HK-2 (cell line): ENCODE results near the gene CCDC91.
"Not testable (repeated sequence)": the region's sequence is repeated elsewhere in the genome, so short reads cannot be mapped to it uniquely, and the experiment has no call there.

Experiments
- DNase-seq: peaks from one replicate; pipeline ENCODE4 v3.0.0-alpha.2; 2018; ENCODE audit not compliant: unreplicated experiment

Gene CCDC91

DNA sequence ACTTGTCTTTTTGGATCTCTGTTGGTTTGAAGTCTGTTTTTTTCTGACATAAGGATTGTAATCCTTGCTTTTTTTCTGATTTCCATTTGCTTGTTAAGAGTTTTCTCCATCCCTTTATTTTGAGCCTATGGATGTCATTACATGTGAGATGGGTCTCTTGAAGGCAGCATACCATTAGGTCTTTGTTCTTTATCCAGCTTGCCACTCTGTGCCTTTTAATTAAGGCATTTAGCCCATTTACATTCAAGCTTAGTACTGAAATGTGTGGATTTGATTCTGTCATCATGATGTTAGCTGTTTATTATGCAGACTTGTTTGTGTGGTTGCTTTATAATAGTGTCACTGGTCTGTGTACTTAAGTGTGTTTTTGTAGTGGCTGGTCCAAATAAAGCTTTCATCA, 100.0 kb downstream of the CCDC91 start:
- no peak for DNase-seq

DNA sequence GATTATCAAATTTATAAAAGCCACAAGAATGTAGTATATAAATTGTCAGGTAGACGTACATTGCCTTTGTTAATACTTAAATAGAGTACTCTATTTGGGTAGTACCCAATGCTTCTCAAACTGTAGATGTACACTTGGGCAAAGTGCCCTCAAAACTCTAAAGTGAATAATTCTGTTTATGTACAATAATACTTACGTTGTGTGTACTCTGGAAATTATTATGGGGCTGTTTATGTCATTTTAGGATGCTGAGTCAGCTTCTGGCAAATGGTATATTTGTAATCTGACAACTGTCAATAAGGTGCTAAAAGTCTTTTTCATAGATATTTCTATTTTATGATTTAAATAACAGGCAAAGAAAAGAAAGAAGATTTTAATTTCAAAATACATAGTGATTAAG, 102.4 kb downstream of the CCDC91 start:
- no peak for DNase-seq

DNA sequence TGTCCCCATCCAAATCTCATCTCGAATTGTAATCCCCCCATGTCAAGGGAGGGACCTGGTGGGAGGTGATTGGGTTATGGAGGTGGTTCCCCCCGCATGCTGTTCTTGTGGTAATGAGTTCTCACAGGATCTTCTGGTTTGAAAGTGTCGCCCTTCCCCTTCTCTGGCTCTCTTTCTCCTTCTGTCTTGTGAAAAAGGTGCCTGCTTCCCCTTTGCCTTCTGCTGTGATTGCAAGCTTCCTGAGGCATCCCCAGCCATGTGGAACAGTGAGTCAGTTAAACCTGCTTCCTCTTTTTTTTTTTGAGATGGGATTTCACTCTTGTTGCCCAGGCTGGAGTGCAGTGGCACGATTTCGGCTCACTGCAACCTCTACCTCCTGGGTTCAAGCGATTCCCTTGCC, 104.0 kb downstream of the CCDC91 start:
- peak; percentile 15 for DNase-seq

DNA sequence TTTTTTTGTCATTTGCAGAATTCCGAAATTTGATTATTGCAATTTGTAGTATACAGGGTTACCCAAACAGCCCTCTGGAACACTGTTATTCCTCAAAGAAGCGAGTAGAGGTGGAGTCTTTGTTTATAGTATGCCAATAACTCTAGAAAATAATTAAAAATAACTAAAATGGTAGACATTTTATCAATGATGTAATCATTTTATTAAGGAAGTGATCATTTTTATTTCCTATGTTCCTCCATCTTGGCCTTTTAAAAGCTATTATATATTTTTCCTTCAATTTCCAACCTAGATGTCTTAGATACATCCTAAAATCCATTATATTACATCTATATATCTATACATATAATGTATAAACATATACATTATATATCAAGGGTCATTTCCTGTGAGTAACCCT, 106.0 kb downstream of the CCDC91 start:
- DNase-seq = no peak

DNA sequence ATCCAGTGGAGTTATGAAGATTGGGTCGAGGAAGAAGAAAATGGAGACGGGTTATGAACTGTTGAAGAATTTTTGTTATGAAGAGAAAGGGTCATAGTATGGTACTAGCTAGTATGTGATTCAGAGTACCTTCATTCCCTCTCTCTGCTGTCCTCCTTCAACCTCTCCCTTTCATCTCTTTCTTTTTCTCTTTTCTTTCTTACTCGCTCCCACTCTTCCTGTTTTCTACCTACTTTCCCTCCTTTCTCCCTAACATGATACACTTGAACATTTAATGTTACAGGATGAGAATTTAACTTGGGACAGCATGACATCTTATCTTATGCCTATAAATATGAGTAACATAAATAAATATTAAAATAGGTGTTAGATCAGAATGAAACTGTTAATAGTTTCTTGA, 112.9 kb downstream of the CCDC91 start:
- no peak for DNase-seq

DNA sequence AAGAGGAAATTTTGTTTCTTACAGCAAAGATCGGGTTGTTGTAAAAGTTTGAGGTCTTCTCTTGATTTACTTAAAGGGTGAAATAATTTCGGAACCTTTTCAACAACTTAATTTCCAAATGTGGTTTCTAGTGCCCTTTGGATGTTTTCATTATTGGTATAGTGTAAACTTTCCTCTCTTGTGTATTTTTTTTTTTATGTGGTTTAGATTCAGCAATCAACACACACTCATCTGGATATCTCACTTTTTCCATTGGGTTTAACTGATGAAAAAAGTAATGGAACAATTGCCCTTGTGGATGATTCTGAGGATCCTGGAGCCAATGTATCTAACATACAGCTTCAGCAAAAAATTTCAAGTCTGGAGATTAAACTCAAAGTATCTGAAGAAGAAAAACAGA, 116.3 kb downstream of the CCDC91 start:
- DNase-seq = no peak

DNA sequence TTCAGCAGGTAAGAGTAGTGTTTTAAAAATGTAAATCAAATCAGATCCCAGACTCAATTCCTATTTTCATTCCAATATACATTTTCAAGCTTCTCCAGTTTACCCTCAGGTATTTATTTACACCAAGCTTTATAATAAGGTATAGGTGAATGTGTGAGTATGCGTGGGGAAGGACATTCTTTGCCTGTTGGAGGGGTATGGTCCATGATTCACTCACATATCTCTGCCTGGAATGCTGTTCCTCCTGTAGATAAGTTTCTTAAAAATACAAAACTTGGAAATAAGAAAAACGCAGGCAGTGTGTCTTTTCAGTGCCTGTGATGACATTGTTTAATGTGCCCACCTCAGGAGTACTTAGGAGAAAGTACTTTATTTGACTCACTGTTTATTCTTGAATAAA, 118.6 kb downstream of the CCDC91 start:
- no peak for DNase-seq

DNA sequence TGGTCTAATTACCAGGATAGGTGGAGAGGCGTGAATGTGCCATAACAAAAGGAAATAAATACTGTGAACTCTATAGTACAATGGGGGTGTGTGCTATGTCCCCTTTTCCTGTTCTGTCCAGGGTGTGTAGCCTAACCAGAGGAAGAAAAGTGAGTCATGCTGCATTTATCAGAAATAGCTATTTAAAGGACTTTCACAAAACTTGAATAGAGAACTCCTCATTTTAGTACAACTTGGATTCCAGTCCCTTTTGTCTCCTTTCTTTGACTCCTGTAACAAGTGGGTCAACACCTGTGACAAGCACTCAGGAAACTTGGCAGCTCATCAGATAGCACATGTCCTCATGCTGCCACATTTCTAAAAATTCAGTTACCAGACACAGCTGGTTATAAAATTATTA, 123.4 kb downstream of the CCDC91 start:
- no peak for DNase-seq

DNA sequence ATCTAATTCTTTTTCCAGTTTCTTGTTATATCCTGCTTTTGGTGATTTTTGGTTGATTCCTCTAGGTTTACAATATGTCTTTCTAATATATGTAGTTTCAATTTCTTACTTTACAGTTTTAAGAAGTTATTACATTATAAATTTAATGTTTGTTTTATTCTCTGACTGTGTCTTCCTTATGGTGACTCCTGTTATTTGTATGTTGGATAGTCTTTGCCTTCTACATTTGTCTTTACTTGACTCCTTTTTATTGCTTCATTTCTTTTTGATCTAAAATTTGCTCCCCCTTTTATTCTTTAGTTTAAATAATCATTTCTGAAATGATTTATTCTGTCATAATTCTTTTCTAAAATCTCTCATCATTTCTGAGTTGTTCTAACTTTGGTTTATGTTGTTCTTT, 125.8 kb downstream of the CCDC91 start:
- no peak for DNase-seq

DNA sequence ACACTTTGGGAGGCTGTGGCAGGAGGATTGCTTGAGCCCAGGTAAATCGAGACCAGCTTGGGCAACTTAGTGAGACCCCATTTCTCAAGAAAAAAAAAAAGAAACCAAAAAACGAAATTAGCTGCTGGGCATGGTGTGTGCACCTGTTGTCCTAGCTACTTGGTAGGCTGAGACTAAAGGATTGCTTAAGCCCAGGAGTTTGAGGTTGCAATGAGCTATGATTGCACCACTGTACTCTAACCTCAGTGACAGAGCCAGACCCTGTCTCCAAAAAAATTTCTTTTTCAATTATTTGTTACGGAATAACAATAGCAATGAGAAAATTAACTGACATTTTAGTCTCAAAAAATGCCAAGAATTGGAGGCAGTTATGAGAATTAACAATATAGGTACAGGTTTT, 128.0 kb downstream of the CCDC91 start:
- DNase-seq = no peak

DNA sequence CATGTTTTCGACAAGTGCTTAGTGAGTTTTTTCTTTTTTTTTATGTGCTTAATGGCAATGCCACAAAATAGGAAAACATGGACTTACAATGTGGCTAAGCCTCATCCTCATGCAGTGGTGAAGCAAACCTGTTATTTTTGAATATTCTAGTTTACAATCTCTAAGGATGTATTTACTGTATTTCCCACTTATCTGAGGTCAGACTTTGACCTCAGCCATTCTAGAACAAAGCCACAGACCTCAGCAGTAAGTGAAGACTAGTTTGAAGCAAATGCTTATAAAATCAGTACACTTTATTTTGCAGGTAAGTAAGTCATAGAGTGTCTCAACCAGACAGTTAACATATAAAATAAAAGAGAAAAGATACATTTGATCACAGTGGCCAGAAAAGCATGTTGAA, 130.1 kb downstream of the CCDC91 start:
- no peak for DNase-seq

DNA sequence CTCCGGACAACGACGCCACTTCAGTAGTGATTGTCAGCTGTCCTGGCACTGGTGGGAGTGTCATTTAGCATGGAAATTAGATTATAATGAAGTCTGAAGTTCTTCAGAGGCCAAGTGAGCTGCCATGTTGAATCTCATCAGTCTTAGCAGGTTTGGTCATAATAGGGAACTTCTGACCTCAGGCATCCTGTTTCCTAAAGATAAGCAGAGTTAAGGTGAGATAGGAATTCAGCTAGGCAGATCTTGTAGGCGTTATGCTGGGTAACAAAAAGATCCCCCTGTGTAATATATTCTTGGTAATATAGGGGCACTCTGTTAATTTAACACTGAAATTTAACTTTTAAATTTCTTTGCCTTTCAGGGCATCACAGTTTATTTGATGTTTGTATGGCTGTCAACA, 137.5 kb downstream of the CCDC91 start:
- DNase-seq = no peak

DNA sequence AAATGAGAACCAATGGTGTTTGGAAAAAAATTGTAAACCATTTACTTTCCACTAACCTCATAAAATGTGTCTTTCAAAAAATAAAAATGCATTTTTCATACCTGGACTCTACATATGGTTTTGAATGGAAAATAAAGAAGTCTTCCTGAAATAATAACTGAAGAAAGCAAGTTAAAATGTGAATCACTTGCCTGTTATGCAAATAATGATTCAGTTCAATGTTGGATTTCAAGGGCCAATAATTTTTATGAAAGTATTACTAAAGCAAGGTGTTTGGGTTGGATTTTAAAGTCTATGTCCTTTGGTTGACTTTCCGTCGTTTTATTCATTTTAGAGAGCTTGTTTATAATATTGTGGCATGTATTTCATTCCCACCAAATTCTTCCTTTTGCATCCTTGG, 138.7 kb downstream of the CCDC91 start:
- no peak for DNase-seq

DNA sequence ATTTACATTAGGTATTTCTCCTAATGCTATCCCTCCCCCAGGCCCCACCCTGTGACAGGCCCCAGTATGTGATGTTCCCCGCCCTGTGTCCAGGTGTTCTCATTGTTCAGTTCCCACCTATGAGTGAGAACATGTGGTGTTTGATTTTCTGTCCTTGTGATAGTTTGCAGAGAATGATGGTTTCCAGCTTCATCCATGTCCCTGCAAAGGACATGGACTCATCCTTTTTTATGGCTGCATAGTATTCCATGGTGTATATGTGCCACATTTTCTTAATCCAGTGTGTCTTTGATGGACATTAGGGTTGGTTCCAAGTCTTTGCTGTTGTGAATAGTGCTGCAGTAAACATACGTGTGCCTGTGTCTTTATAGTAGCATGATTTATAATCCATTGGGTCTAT, 139.5 kb downstream of the CCDC91 start:
- DNase-seq = not testable (repeated sequence)

DNA sequence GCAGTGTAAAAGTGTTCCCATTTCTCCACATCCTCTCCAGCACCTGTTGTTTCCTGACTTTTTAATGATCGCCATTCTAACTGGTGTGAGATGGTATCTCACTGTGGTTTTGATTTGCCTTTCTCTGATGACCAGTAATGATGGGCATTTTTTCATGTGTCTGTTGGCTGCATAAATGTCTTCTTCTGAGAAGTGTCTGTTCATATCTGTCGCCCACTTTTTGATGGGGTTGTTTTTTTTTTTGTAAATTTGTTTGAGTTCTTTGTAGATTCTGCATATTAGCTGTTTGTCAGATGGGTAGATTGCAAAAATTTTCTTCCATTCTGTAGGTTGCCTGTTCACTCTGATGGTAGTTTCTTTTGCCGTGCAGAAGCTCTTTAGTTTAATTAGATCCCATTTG, 140.0 kb downstream of the CCDC91 start:
- DNase-seq = not testable (repeated sequence)

DNA sequence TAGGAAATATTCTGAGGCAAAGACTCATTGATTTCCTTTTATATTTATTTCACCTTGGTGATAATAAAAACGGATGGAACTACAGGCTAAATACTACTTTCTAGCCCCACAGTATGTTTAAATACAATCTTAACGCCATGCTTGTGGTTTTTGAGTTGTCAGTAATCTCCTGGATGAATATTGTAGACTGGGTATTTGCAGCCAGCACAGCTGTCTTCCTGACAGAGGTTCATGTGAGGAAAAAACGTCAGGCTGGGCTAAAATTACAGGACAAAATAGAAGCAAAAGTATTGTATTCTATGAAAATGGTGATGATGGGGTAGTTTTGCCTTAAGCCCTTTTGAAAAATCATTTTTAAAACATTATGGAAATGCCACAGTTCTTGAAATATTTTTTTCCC, 140.9 kb downstream of the CCDC91 start:
- DNase-seq = no peak

DNA sequence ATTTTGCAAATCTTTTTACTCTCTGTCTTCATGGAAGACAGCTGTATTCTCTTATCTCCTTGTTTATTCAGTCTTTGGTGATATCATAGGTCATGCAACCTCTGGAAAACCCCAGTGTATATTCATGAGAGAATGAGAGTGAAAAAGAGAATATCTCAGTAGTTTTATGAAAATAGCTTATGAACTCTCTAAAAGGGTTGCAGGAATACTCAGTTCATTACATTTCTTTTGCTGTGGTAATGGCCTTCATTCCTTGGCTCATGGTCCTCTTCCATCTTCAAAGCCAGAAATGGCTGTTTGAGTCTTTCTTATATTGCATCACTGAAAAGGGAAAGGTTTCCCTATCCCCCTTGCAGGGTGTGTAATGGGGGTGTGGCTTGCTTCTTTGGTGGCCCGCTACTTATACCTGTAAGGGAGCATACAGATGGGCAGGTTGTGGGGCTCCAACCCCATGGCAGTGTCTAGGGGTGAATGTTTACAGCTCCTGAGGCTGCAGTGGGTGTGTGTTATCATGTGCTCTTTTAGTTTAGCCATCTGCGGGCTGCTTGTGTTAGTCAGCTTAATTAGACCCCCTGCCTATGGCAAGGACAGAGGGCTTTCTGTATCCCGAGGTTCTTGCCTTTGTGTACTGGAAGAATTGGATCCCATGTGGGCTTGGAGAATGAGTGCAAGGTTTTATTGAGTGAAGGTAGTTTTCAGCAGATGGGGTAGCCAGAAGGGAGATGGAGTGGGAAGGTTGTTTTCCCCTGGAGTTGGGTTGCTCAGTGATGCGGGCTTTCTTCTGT, 150.2 kb downstream of the CCDC91 start:
- DNase-seq = no peak

DNA sequence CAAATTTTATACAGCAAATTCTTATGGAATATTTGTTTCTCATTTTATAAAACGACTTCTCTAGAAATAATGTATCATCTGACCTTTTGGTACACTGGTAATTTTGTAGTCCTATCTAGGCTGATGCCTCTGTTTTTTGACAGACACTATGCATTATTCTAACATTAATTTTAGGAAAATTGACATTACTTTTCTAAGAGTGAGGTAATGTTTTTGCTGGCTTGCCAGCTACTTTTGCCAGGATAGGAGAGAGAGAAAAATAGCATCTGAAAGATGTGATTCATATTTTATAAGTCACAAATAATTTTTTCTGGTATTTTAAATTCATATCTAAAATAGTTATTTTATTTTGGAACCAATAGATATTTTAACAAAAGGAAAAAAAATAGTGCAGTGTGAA, 153.5 kb downstream of the CCDC91 start:
- no peak for DNase-seq

DNA sequence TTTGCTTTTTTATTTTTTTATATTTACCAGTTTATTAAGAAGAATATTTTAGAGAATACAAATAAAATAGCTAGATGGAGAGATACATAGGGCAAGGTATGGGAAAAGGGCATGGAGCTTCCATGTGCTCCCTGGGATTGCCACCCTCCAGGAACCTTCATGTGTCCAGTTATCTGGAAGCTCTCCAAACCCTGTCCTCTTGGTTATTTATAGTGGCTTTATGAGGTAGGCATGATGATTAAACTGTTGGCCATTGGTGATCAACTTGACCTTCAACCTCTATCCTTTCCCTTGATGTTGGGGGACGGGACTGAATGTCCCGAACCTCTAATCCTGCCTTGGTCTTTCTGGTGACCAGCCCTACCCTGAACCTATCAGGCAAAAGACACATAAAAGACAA, 156.3 kb downstream of the CCDC91 start:
- no peak for DNase-seq

DNA sequence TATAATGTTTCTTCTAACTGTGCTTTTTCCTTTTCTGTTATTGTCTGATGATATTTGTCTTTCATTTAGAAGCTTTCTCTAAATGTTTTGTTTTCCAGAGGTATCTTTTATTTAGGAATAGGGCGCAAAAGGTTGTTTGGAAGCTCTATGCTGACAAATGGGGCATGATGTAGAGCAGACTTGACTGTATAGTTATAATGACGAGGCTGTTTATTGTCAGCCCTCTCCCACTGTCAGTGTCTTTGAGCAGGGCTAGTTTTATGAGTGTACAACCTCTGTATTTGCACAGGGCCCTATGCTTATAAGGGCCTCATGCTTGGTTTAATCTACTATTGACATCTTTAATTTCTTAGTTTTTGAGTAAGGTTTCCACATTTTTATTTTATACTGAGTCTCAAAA, 158.9 kb downstream of the CCDC91 start:
- no peak for DNase-seq

DNA sequence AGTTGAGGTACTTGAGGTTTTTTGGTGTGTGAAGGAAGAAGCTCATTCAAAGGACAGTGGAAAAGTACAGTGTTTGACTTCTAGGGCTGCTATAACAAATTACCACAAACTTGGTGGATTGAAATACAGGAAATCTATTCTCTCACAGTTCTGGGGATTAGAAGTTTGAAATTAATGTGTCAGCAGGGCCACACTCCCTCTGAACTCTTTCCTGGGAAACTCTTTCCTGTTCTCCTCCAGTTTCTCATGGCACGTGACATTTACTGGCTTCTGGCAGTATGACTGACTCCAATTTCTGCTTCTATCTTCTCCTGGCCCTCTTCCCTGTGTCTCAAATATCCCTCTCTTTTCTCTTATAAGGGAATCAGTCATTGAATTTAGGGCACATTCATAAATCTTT, 160.2 kb downstream of the CCDC91 start:
- no peak for DNase-seq

DNA sequence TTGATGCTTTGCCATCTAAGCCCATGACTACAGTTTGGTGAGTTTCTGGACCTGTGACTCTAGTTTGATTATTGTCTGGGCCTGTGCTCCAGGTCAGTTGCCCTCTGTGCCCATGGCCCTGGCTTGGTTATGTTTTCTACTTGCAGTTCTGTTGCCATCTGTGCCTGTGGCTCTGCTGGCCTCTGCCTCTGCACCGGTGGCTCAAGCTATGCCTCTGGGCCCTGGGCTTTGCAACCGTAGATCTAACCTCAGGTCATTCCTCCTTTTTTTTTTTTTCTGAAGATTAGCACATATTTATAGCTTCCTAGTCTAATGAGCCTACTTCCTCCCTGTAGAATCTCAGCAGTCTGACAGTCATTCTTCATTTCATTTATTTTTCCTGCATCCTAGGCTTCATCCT, 161.2 kb downstream of the CCDC91 start:
- no peak for DNase-seq

DNA sequence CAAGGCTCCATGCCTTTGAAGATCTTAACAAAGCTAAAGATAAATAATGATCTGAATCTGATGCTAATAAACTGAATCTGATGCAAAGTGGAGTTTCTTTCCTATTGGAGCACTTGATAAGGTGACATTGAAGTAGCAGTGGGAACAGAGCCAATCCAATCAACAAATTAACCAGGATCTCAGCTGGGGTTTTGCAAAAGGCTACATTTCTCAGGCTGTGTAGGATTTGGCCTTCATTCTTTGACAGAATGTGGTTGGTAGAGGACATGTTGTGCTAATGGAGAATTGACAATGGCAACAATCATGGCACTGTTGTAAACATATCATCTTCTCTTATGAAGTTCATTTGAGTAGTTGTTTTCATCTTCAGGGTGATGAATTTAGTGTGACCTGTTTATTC, 164.9 kb downstream of the CCDC91 start:
- DNase-seq = no peak

DNA sequence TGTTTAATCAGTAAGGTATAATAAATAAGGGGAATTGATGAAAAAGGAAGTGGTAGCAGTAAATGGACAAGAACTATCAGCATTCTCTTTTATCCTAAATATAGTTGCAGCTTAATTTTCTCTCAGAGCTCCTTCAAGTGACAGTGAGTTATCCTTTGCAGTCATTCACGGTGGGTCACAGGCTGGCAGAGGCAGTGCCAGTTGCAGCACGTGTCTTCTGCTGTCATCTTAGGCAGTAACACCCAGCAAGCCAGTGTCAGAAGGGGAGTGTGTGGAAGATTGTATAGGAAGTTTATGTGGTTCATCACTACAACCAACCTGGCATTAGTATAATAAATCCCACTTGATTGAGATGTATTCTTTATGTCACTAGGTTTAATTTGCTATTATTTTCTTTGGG, 170.0 kb downstream of the CCDC91 start:
- DNase-seq = no peak
